Nephron (organoid): ENCODE results near the gene DCLRE1A.

Source experiments
- H3K27ac Mint-ChIP-seq, 3 experiments: 2 replicates each; pipeline ENCODE4 v1.8.0; 2020; ENCODE audit warnings: mixed read lengths in 3 of 3, mild to moderate bottlenecking in 2 of 3, moderate library complexity in 1 of 3
- H3K27me3 Mint-ChIP-seq: 2 replicates; pipeline ENCODE4 v1.8.0; 2021; ENCODE audit warnings: low read depth, mild to moderate bottlenecking, moderate library complexity, mixed read lengths
- H3K36me3 Mint-ChIP-seq: 2 replicates; pipeline ENCODE4 v1.8.0; 2020; ENCODE audit warnings: low read depth, mixed read lengths
- H3K4me1 Mint-ChIP-seq: 2 replicates; pipeline ENCODE4 v1.8.0; 2020; ENCODE audit warnings: mixed read lengths
- H3K4me3 Mint-ChIP-seq, 3 experiments: 2 replicates each; pipeline ENCODE4 v1.8.0; 2020; ENCODE audit warnings: mild to moderate bottlenecking in 3 of 3, mixed read lengths in 3 of 3, moderate library complexity in 2 of 3
- H3K9me3 Mint-ChIP-seq: 2 replicates; pipeline ENCODE4 v1.8.0; 2020; ENCODE audit warnings: mixed read lengths
- CTCF ChIP-seq, 3 experiments: fragments of 200-600 bp; sonication (generic); IDR thresholded peaks; one replicate each; pipeline ENCODE4 v1.5.0; 2021; ENCODE audit warnings: antibody characterized with exemption in 3 of 3; ENCODE audit not compliant: unreplicated experiment in 3 of 3

The DCLRE1A gene

DNA sequence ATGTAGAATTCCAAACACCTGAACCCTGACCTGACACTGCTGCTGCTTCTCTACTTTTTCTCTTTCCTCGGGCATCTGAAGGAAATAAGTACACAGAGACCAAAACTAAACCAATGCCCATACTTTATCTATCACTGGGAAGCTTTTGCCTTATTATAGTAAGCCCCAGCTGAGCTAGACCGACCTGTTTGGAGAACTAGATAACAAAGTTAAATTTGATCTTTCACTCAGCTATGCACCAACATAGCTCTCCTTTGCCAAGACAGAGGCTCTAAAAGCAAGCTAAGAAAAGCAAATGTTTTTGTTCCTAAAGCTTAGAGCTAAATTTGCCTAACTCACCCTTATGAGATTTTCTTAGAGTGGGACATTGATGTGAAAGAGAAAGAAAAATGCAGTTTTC lies 39.7 kb upstream of the DCLRE1A start:
- peaks cover 45% of the 10 kb centered on the region for H3K36me3 Mint-ChIP-seq
- H3K9me3 Mint-ChIP-seq, result peaks cover 4% of the 10 kb centered on the region
- no peaks in the 10 kb centered on the region for H3K27me3 Mint-ChIP-seq
- no peak overlapping the region for H3K4me3 Mint-ChIP-seq
- H3K27ac Mint-ChIP-seq, result no peak overlapping the region
- H3K4me1 Mint-ChIP-seq, result no peaks in the 10 kb centered on the region
- no peak for TF ChIP-seq CTCF (IDR thresholded peaks at IDR 0.05; ENCODE audit: unreplicated experiment in 3 of 3)

- Mint-ChIP-seq H3K9me3 (peaks cover 4% of the 10 kb centered on the region), H3K27ac (no peak overlapping the region), H3K4me3 (no peak overlapping the region), H3K27me3 (no peaks in the 10 kb centered on the region), H3K4me1 (no peaks in the 10 kb centered on the region), H3K36me3 (peaks cover 57% of the 10 kb centered on the region)
- TF ChIP-seq CTCF (IDR thresholded peaks at IDR 0.05; ENCODE audit: unreplicated experiment in 3 of 3), result no peak
These were observed 37.6 kb upstream of the DCLRE1A start for GRCh38 chr10:113891476-113891875.

- no peak overlapping the region for H3K4me3 Mint-ChIP-seq
- no peak overlapping the region for H3K27ac Mint-ChIP-seq
- no peaks in the 10 kb centered on the region for H3K27me3 Mint-ChIP-seq
- peaks cover 4% of the 10 kb centered on the region for H3K9me3 Mint-ChIP-seq
- no peaks in the 10 kb centered on the region for H3K4me1 Mint-ChIP-seq
- no peak for TF ChIP-seq CTCF (IDR thresholded peaks at IDR 0.05; ENCODE audit: unreplicated experiment in 3 of 3)
- peaks cover 64% of the 10 kb centered on the region for H3K36me3 Mint-ChIP-seq
These were observed 36.9 kb upstream of the DCLRE1A start for GRCh38 chr10:113890769-113891168.

GRCh38 chr10:113889911-113890310 lies 36.0 kb upstream of the DCLRE1A start:
- H3K4me1 Mint-ChIP-seq, result no peaks in the 10 kb centered on the region
- H3K27me3 Mint-ChIP-seq, result no peaks in the 10 kb centered on the region
- H3K9me3 Mint-ChIP-seq, result peaks cover 11% of the 10 kb centered on the region
- no peak overlapping the region for H3K4me3 Mint-ChIP-seq
- TF ChIP-seq CTCF (IDR thresholded peaks at IDR 0.05; ENCODE audit: unreplicated experiment in 3 of 3), result no peak
- peaks cover 64% of the 10 kb centered on the region for H3K36me3 Mint-ChIP-seq
- H3K27ac Mint-ChIP-seq, result no peak overlapping the region

GRCh38 chr10:113882240-113882639 lies 28.4 kb upstream of the DCLRE1A start:
- Mint-ChIP-seq H3K9me3 (peaks cover 15% of the 10 kb centered on the region), H3K27me3 (no peaks in the 10 kb centered on the region)

More at GRCh38 chr10:113882240-113882639, 28.4 kb upstream of the DCLRE1A start:
- Mint-ChIP-seq H3K27ac (no peak overlapping the region), H3K36me3 (peaks cover 76% of the 10 kb centered on the region), H3K4me3 (no peak overlapping the region), H3K4me1 (no peaks in the 10 kb centered on the region)
- TF ChIP-seq CTCF (IDR thresholded peaks at IDR 0.05; ENCODE audit: unreplicated experiment in 3 of 3), result no peak
